ENCODE data around the gene MCF2L.
"Not testable (repeated sequence)": the region's sequence is repeated elsewhere in the genome, so short reads cannot be mapped to it uniquely, and the experiment has no call there.

The MCF2L gene

DNA sequence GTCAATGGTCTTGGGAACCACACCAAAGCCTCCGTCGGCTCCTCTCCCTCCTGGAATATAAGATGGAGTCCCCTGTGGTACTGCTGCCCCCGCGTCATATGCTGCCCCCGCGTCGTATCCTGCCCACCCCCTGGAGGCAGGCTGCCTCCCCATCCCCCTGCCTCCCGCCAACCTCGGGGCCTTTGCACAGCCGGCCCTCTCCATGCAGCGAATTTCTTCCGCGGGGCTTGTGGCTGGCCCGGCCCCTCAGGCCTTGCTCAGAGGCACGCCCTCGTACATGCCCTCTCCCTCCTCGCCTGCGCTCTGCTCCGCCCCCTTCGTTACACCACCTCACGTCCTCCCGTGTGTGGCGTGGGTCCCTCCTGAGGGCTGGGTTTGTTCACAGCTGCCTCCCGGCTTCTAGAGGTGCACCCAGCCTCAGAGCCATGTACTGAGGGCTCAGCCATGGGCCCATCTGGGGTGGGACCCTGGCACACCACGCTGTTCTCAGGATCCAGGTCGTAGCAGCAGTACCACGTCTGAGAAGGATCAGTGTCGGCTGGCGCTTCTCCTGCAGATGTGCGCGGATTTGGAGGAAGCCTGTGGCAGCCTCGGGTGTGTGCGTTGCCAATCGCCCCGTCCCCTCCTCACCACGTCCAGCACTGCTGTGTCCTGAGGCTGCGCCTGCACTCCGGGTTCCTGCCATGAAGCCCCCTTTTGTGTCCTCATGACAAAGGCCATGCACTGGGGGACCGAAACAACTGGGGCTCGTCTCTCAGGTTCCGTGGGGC is 47.7 kb downstream of the MCF2L start:
- DNase-seq, result no peak

DNA sequence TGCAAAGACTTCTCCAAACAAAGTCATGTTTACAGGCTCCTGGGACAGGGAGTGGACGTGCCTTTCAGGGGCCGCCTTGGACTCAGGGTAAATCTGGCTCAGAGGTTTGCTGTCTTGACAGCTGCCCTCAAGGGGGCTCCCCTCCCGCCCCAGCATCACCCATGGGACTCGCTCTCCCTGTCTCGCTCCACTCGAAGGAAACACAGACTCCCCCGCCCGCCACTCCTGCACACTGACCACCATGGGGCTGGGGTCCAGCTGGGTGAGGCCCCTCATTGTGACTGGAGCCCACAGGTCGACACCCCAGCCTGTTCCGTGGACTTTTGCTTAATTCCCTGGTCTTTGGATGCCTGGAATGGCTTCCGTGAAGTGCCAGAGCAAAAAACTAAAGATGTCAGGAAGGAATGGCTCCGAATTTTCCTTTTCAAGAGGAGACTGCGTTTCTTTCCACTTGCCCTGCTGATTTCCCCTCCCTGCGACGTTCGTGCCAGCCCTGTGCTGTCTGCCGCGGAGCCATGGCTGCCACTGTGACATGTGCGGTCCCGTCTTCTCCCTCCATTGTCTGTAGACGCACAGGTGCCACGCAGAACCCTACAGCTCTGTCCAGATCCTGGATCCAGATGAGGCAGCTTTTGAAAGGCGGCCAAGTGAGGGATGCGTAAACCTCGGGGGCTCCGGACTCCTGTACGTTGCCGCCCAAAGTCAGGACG is 48.6 kb downstream of the MCF2L start:
- DNase-seq, result no peak

DNA sequence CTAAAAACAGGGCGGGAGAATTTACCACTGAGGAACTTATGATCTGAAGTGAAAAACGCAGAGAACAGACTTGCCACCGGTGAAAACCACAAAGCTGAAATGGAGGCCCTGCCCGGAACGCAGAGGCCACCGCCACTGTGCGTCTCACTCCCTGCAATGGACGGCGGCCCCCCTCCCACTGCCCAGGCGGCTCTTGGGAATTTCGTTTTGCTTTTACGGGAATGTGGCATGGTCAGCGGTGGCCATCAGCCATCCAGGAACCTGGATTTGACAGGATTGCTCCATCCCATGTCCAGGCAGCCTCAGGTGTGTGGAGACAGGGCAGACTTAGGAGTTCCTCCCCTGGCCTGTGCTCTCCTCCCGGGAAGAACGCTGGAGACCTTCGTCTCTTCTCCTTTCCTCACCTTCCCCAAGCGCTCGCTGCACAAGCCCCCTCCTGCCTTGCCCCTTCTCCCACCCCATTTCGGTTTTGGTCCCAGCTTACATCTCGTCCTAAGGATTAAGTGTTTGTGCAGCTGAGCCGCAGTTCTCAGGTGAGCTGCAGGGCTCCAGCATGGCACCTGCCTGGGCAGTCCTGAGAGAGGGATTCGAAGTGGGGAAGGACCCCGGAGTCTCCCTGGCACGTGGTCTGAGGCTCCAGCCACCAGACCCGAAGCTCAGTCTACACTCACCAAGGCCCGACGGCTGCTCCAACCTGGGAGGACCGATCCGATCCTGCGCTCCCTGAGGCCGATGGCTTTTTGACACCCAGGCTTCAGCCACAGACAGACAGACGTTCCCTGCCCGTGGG is 49.9 kb downstream of the MCF2L start:
- no peak for DNase-seq

DNA sequence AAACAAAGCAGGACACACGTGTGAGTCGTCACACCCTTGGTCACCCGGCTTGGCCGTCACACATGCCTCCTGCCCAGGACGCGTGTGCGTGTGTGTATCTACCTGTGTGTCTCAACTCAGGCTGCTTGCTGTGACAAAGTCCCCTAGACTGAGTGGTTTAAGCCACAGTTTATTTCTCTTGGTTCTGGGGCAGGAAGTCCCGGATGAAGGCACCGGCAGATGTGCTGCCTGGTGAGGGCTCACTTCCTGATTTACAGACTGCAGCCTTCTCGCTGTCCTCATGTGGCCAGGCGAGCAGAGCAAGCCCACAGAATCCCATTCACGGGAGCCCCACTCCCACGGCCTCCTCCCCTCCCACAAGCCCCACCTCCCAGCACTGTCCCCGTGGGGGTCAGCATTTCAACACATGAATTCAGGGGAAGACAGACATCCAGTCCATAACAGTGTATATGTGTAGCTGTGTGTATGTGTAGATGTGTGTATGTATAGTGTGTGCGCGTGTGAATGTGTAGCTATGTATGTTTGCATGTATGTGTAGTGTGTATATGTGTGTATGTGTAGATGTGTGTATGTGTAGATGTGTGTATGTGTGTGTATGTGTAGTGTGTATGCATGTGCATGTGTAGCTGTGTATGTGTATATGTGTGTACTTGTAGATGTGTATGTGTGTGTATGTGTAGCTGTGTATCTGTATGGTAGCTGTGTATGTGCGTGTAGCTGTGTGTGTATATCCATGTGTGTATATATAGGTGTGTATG is 51.5 kb downstream of the MCF2L start:
- no peak for DNase-seq

DNA sequence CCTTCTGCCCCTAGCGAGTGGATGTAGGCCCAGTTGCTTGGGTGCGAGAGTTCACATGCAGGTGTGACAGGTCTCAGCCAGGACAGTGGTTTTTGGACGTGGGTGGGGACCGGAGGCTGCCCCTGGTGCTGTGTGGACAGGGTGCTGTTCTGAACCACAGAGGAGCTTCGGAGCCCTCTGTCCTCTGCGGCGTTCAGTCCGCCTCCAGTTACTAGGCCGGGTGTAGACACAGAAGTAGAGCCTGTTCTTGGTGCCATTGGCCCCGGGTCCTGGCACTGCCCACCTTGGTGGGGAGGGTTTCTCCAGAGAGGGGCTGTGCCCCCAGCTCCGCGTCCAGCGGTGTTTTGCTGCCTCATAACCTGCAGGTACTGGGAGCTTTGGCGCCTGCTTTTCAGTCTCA is 52.4 kb downstream of the MCF2L start:
- DNase-seq, result no peak

DNA sequence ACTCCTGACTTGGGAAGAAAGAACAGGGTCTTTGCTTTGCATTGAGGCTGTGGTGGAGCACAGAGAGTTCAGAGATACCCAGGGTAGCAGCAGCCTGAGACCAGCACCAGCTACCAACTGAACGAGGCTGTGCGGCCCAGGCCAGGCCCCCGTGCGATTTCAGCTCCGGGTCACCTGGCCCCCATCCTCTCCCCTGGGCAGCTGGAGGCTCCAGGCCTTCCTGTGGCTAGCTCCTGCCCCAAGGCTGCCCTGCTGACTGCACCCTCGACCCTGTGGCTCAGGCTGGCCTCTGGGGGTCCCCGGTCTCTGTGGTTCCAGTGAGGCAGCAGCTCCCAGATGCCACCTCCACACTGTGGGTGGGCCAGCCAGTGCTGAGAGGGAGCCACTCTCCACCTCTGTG is 52.8 kb downstream of the MCF2L start:
- no peak for DNase-seq

DNA sequence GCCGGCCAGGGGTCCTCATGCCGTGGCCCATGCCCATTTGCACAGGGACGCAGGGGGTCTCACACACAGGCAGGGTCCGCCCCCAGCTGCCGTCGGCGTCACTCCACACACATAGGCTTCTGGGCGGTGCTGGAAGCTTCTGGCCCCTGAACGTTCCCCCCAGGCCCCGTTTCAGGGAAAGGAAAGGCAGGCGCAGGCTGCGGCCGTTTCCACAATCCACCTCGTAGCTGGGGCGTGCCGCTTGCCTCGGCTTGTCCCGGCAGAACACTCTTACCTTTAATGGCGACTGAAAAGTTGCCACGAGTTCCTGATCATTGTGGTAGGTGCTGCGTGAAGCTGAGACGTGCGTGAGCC is 53.4 kb downstream of the MCF2L start:
- no peak for DNase-seq

DNA sequence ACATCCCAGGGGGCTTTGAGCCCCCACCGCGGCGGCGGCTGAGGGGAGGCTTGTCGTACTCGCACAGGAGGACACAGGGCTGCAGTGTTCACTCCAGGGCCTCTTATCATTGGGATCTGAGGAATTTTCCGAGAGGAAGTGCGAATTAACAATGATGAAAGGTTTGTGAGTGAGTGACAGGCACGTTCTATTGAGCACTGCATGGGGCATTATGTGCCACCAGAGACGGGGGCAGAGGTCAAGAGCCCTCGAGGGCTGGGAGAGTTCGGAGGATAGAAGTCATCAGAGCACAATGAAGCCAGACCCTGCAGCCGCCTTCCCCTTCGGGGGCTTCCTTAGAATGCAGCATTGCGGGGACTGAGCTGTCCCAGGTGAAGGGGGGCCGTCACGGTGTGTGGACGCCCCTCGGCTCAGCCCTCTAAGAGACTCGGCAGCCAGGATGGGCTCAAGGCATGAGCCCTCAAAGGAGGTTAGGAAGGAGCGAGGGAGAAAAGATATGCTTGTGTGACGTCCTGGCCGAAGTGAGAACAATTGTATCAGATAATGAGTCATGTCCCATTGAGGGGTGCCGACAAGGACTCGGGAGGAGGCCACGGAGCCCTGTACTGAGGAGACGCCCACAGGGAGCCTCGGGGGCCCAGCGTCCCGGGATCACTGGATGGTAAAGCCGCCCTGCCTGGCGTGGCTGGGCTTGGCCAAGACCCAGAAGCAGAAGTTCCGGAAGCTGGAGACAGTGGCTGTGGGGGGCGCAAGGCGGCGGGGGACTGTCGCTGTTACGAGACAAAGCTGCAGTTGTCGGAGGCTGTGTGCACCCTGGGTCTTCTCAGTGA is 53.9 kb downstream of the MCF2L start:
- peak; percentile 89 for DNase-seq

DNA sequence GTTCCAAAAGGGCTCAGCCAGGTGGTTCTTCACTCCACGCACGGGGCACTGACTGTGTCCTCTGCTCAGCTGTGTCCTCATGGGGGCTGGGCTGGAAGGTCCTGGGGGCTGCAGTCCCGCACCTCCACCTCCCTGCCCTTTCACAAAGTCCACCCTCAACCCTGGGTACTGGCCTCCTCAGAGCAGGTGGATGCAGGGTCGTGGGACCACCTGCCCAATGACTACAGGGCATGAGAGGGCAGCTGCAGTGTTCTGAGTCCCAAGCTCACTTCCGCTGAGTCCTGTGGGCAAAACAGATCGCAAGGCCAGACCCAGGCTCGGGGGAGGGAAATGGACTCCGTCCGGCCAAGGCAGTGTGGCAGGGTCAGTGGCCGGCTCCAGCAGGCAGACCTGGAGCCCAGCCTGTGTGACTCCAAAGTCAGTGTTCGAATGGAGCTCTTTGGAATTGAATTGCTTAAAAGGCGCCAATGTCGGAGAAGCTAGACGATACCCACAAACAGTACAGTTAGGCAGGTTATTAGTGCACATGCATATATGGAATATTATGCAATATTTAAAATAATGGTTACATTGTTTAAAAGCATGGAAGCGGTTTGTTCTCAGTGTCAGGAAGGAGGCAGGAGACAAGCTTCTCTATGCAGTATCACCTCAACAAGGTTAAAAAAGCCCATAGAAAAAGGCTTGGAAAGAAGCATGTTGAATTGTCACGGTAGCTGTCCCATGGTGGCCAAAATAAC is 54.8 kb downstream of the MCF2L start:
- DNase-seq, result no peak

DNA sequence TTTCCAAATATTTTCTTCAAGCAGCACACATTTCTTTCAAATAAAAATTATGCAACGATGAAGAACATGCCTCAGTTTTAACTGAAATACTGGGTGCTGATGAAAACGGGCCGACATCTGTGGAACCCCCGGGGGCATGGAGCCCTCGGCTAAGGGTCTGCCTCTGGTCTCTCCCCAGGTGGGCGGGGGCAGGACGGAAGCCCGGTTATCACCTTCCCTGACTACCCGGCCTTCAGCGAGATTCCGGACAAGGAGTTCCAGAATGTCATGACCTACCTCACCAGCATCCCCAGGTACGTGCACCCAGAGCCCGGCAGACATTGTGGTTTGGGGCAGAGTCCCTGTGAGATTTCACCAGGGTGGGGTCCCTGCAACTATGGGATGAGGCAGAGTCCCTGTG is 55.5 kb downstream of the MCF2L start:
- DNase-seq, result no peak

DNA sequence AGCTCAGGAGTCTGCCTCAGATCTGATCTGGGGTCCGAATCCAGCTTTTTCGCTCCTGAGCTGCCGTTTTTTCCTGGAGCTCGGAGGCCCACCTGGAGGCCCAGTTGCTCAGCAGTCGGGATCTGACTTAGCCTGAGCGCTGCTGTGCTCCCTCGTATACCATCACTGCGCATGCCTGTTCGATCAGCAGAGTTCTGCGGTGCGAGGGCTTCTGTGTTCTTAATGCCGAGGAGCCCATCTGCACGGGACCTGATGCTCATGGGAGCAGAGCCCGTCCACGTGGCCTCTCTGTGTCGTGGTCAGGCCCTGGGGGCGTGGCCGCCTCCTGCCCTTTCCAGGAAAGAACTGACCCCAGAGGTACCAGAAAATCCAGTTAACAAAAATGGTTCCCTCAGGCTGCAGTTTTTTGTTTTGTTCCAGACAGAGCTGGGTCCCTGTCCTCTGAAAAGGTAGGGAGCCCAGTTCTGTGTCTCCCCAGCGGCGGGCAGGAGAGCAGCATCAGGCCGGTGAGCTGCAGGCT is 57.4 kb downstream of the MCF2L start:
- no peak for DNase-seq

DNA sequence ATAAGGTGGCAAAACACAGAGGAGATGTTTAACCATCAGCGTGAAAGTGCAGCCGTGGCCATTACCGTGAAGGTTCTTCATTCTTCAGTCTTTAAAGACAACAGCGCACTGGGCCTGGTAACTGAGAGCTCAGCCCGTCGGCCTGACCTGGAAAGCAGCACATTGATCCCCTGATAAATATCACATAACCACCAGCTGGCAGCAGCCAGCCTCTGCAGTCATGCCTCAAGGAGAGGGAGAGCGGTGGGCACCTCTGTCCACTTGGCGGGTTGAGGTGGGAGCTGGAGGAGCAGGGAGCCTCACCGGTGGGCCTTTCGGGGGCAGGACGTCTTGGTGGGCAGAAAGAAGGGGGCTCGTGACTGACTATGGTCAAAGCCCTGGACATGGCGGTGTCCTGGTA is 58.1 kb downstream of the MCF2L start:
- DNase-seq, result no peak

DNA sequence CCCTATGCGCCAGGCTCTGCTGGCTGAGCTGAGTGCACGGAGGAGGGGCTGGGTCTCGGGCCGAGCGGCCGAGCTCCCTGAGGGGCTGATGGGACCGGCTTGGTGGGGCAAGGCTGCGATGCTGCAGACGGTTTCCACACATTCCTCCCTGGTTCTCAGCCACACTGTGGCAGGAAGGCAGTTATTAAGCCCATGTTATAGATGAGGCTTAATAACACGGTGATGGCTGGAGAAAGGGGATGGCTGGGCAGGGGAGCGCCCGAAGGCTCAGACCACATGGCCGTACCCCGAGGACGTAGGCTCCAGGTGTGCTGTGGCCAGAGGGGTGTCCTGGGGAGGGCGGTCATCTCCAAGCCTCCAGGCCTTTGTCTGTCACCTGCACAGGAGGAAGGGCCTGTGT is 58.6 kb downstream of the MCF2L start:
- DNase-seq, result no peak

DNA sequence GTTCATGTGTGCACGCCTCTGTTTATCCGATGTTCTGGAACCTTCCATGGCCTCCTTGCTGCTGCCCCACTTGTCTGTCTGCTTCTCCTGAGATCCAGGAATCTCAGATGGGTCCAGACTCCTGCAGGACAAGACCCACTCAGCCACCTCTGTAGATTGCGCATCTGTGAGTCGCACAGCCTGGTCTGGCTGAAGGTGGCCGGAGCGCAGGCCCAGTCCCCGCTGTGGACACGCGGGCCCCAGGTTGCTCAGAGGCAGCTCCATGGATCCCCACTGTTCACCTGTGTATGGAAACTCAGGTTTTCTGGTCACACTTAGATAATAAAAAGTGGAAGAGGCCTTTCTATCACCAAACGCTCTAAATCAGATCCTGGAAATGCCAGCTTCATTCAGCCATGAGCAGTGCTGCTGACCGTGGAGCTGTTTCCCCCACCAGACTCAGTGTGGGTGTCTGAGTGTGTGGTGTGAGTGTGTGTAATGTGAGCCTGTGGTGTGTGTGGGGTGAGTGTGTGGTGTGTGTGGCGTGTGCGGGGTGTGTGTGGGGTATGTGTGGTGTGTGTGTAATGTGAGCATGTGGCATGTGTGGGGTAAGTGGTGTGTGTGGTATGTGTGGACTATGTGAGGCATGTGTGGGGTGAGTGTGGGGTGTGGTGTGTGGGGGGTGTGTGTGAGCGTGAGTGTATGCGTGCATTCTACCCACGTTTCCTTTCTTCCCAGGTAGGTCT is 59.5 kb downstream of the MCF2L start:
- DNase-seq, result no peak

DNA sequence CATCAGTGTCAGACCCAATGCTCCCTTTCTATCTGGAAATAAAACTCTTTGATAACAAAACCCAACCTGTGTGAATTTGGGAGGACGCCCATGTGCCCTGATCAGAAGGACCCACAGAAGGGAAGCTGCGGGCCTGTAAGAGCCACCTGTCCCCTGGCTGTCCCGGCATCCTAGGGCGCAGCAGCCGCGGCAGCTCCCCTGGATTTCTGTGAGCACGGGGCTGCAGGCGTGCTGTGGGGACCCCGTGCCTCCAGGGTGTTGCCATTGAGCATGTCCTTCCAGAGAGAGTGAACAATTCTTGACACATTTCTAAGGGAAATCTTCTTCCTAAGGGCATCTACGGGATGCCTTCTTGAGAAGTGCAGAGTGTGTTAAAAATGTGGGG is 60.0 kb downstream of the MCF2L start:
- DNase-seq, result no peak

DNA sequence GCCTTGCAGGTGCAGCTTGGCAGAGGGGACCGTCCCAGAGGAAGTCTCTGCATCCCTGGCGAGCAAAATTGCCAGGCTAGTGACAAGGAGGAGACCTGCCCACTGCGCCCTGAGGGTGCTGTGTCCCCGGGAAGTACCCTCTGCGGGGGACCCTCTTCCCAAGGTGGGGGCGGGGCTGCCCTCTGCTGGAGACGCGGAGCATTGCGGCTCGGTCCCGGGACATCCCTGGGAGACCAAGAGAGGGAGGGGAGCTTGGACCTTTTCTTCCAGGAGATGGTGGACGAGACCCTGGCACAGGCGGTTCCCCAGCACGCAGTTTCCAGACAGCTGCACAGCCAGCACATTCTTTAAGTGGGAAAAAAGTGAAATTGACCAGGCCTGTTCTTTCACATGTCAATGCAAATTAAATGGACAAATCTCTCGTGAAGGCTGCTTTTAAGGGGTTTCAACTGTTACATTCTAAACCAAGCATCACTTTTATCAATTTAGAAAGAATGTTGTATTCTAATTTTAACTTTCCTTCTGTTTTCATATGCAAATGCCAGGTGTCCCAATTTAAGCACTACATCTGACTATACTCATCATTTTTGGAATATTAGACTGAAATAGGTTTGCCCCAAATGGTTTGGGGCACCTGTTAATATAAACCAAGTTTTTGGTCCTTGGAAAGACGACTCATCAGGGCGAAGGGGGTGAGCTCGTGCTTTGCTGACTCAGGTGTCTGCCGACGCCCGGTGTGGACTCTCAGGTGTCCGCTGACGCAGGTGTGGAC is 60.7 kb downstream of the MCF2L start:
- DNase-seq, result peak; percentile 76

DNA sequence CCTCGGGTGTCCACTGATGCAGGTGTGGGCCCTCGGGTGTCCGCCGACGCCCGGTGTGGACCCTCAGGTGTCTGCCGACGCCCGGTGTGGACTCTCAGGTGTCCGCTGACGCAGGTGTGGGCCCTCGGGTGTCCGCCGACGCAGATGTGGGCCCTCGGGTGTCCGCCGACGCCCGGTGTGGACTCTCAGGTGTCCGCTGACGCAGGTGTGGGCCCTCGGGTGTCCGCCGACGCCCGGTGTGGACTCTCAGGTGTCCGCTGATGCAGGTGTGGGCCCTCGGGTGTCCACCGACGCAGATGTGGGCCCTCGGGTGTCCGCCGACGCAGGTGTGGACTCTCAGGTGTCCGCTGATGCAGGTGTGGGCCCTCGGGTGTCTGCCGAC is 61.2 kb downstream of the MCF2L start:
- not testable (repeated sequence) for DNase-seq

DNA sequence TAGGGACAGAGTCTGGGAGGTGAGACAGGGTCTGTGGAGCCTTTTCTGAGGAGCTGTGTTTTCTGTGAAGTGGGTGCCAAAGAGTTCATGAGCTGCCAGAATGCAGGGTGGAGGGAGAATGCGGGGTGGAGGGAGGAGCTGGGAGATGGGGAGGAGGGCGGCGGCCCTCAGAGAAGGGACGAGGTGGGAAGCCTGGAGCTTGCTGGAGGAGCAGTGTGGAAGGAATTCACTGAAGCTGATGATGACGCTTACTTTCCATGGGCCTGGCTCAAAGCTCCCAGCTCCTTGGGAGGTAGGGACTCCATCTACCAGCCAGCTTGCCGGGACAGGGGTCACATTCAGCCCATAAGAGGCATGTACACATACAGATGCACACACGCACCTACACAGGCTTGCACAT is 62.5 kb downstream of the MCF2L start:
- DNase-seq, result no peak

DNA sequence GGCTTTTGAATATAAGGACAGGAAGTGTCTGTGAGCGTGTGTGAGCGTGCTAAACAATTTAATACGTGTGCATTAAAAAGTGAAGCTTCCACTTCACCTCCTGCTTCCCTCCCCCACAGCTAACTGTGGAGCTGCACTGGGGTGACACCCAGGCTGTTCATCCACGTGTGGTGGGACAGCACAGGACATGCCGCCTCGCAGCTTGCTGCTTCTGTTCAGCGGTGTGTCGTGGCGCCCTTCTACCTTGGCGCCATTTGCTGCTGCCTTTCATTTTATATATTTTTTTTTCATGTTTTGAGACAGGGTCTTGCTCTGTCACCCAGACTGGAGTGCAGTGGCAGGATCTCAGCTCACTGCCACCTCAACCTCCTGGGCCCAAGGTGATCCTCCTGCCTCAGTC is 63.3 kb downstream of the MCF2L start:
- no peak for DNase-seq

Data from eye (tissue), 1 donor.